Measurements from ENCODE around the gene DNER.

DNER gene

DNA sequence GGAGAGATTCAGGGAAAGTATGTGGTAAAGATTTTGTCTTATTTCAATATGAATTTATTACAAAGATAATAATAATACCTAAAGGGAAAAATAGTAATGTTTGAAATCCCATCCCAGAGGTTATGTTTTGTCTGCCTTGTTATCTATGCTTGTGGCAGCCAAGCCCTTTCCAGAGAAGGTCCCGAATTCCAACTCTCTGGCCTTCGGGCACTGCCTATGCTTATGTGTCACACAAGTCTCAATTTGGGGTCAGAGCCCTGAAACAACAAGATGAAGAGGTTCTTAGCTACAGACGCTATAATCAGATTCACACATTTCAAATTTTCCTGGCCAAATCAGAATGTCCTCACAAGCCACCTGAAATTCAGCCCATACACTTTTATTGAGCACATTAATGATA lies 59.9 kb downstream of the DNER start:
- no peak for TF ChIP-seq CTCF (IDR thresholded peaks at IDR 0.05)
- peaks cover 6% of the 10 kb centered on the region for H3K4me1 ChIP-seq
- H3K9me3 ChIP-seq (ENCODE audit: control insufficient read depth, low read length) = no peaks in the 10 kb centered on the region
- H3K27ac ChIP-seq = no peak overlapping the region
- H2AFZ ChIP-seq = no peak overlapping the region
- no peak overlapping the region for H3K4me2 ChIP-seq (ENCODE audit: low read length)
- no peaks in the 10 kb centered on the region for H3K27me3 ChIP-seq (ENCODE audit: control insufficient read depth, insufficient read depth, low read length)
- H3K4me3 ChIP-seq (ENCODE audit: low read depth, low read length) = no peak overlapping the region
- no peaks in the 10 kb centered on the region for H3K36me3 ChIP-seq (ENCODE audit: control insufficient read depth, insufficient read depth, low read length)
- peaks cover 9% of the 10 kb centered on the region for H3K79me2 ChIP-seq
- no peak overlapping the region for H3K9ac ChIP-seq

DNA sequence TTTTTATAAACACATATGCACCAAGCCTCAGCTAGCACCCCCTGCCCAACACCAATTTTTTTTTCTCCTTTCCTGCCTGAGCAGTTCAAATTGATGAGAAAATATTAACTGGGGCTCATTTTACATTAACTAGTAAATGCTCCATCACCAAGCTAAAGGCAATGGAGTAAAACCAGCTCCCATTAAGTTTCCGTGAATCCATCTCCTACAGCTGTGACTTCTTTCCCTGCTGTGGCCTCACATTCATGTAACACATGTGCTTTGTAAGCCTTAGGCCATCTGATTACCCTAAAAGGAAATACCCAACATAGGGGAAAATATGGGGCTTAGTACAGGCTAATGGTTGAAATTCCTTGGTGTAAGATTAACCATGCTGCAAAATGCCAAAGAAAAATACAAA lies 60.8 kb downstream of the DNER start:
- Histone ChIP-seq H3K9ac (no peak overlapping the region), H3K4me1 (peaks cover 6% of the 10 kb centered on the region), H3K27me3 (ENCODE audit: control insufficient read depth, insufficient read depth, low read length) (no peaks in the 10 kb centered on the region), H3K36me3 (ENCODE audit: control insufficient read depth, insufficient read depth, low read length) (no peaks in the 10 kb centered on the region), H3K27ac (no peak overlapping the region), H3K4me3 (ENCODE audit: low read depth, low read length) (no peak overlapping the region), H3K79me2 (peaks cover 9% of the 10 kb centered on the region), H2AFZ (no peak overlapping the region), H3K4me2 (ENCODE audit: low read length) (no peak overlapping the region), H3K9me3 (ENCODE audit: control insufficient read depth, low read length) (no peaks in the 10 kb centered on the region)
- TF ChIP-seq CTCF (IDR thresholded peaks at IDR 0.05) = no peak

DNA sequence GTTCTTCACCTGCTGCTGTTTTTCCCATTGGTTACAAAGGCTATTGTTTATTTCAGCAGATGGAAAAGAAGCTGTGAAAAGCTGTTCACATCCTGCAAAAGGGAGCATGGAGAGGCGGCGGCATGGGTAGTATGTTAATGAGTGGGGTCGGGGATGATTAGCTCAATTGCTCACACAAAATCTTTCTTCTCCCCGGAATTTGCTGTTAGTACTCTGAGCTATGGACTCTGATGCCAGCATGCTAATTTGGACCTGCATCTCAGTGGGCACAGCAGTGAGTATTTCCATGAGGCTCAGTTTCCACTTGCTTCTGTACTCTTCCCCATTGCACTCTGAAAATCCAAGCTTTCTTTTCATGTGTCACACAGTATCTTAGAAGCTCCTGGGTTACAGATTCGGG lies 61.6 kb downstream of the DNER start:
- no peak for TF ChIP-seq CTCF (IDR thresholded peaks at IDR 0.05)
- Histone ChIP-seq H3K4me2 (ENCODE audit: low read length) (no peak overlapping the region), H3K9ac (no peak overlapping the region), H3K79me2 (peaks cover 9% of the 10 kb centered on the region), H3K4me3 (ENCODE audit: low read depth, low read length) (no peak overlapping the region), H3K4me1 (peaks cover 1% of the 10 kb centered on the region), H3K9me3 (ENCODE audit: control insufficient read depth, low read length) (no peaks in the 10 kb centered on the region), H3K27me3 (ENCODE audit: control insufficient read depth, insufficient read depth, low read length) (no peaks in the 10 kb centered on the region), H3K36me3 (ENCODE audit: control insufficient read depth, insufficient read depth, low read length) (no peaks in the 10 kb centered on the region), H3K27ac (no peak overlapping the region), H2AFZ (no peak overlapping the region)

GRCh38 chr2:229650901-229651300 lies 63.5 kb downstream of the DNER start:
- Histone ChIP-seq H3K36me3 (ENCODE audit: control insufficient read depth, insufficient read depth, low read length) (no peaks in the 10 kb centered on the region), H3K4me1 (peaks cover 2% of the 10 kb centered on the region), H3K27ac (no peak overlapping the region), H2AFZ (no peak overlapping the region), H3K9ac (no peak overlapping the region), H3K9me3 (ENCODE audit: control insufficient read depth, low read length) (no peaks in the 10 kb centered on the region), H3K4me3 (ENCODE audit: low read depth, low read length) (no peak overlapping the region), H3K27me3 (ENCODE audit: control insufficient read depth, insufficient read depth, low read length) (no peaks in the 10 kb centered on the region), H3K4me2 (ENCODE audit: low read length) (no peak overlapping the region), H3K79me2 (peaks cover 7% of the 10 kb centered on the region)
- no peak for TF ChIP-seq CTCF (IDR thresholded peaks at IDR 0.05)

GRCh38 chr2:229650059-229650458 lies 64.3 kb downstream of the DNER start:
- Histone ChIP-seq H3K4me1 (peaks cover 7% of the 10 kb centered on the region), H3K36me3 (ENCODE audit: control insufficient read depth, insufficient read depth, low read length) (no peaks in the 10 kb centered on the region), H3K79me2 (peaks cover 2% of the 10 kb centered on the region), H3K4me2 (ENCODE audit: low read length) (no peak overlapping the region), H3K27me3 (ENCODE audit: control insufficient read depth, insufficient read depth, low read length) (no peaks in the 10 kb centered on the region), H3K4me3 (ENCODE audit: low read depth, low read length) (no peak overlapping the region), H3K9ac (no peak overlapping the region), H2AFZ (no peak overlapping the region), H3K9me3 (ENCODE audit: control insufficient read depth, low read length) (no peaks in the 10 kb centered on the region), H3K27ac (no peak overlapping the region)
- TF ChIP-seq CTCF (IDR thresholded peaks at IDR 0.05) = no peak
